Activated CD8-positive, alpha-beta memory T cell treated with anti-CD3 and anti-CD28 coated beads for 48 hours (primary cell): Measurements from ENCODE around the gene ABCC11.
"Not testable (repeated sequence)": the region's sequence is repeated elsewhere in the genome, so short reads cannot be mapped to it uniquely, and the experiment has no call there.

Experiments used
- DNase-seq, 3 experiments: peaks; one replicate each; pipeline ENCODE4 v3.0.0-alpha.2; 2020; ENCODE audit warnings: low read depth in 2 of 3, low spot score in 2 of 3

The ABCC11 gene

GRCh38 chr16:48203974-48204824, 43.1 kb downstream of the ABCC11 start:
- no peak for DNase-seq

GRCh38 chr16:48201515-48202201, 45.7 kb downstream of the ABCC11 start:
- DNase-seq: no peak

- DNase-seq: no peak
These were observed 50.0 kb downstream of the ABCC11 start for GRCh38 chr16:48197294-48197693.

- no peak for DNase-seq
These were observed 52.3 kb downstream of the ABCC11 start for GRCh38 chr16:48194828-48195556.

GRCh38 chr16:48193846-48194245, 53.5 kb downstream of the ABCC11 start:
- DNase-seq: no peak

GRCh38 chr16:48188449-48189102, 58.8 kb downstream of the ABCC11 start:
- no peak for DNase-seq

- no peak for DNase-seq
These were observed 59.6 kb downstream of the ABCC11 start for GRCh38 chr16:48187779-48188178.

GRCh38 chr16:48184681-48185080, 62.7 kb downstream of the ABCC11 start:
- no peak for DNase-seq

- DNase-seq: no peak
These were observed 64.3 kb downstream of the ABCC11 start for GRCh38 chr16:48182979-48183537.

GRCh38 chr16:48181746-48182520, 65.4 kb downstream of the ABCC11 start:
- DNase-seq: not testable (repeated sequence)

- DNase-seq: no peak
These were observed 66.4 kb downstream of the ABCC11 start for GRCh38 chr16:48180868-48181480.

- DNase-seq: no peak
These were observed 70.5 kb downstream of the ABCC11 start for GRCh38 chr16:48176635-48177408.

GRCh38 chr16:48173889-48174288, 73.5 kb downstream of the ABCC11 start:
- no peak for DNase-seq

GRCh38 chr16:48172682-48173081, 74.7 kb downstream of the ABCC11 start:
- no peak for DNase-seq

GRCh38 chr16:48169896-48170295, 77.4 kb downstream of the ABCC11 start:
- no peak for DNase-seq

- DNase-seq: no peak
These were observed 79.3 kb downstream of the ABCC11 start for GRCh38 chr16:48168075-48168474.

- not testable (repeated sequence) for DNase-seq
These were observed 80.7 kb downstream of the ABCC11 start for GRCh38 chr16:48166617-48167016.

- DNase-seq: no peak
These were observed 81.3 kb downstream of the ABCC11 start for GRCh38 chr16:48165961-48166578.
